ENCODE data around the gene DHTKD1.
"Not testable (repeated sequence)": the region's sequence is repeated elsewhere in the genome, so short reads cannot be mapped to it uniquely, and the experiment has no call there.

Gene DHTKD1

DNA sequence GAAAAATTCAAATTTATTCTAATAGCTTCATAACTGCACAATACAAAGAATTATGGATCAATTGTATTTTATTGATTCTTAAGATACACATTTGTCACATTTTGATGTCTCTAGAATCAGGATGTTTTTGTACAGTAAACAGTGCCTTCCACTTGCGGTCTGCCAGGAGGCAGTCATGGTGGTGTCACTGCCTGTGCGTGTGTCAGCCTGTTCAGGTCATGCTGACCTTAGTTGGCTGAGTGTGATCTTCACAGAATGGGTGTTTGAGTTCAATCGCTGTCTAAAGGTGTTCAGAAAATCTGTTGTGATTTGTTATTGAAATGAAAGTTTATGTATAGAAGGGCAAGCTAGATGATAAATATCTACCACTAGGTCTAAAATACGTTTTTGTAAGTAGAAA, 81.4 kb downstream of the DHTKD1 start:
- no peak for DNase-seq (ENCODE audit: low read depth in 2 of 2)

DNA sequence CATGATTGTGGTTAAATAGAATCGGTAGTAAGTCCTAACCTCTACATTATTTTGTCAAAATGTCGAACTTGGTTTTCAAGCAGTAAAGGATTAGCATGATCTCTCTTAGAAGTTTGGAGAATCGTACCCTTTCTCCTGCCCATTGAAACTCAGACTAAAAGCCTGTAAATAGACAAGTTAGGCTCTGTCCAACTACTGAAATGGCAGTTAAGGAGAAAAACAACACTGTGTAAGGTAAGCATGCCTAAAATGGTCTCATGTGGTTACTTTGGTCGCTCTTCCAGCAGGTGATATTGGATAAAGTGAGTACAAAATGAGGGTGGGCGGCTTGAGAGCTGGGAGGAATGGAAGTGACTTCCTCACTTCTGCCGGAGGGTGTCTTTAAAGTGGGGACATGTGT, 85.8 kb downstream of the DHTKD1 start:
- DNase-seq (ENCODE audit: low read depth in 2 of 2) = no peak

DNA sequence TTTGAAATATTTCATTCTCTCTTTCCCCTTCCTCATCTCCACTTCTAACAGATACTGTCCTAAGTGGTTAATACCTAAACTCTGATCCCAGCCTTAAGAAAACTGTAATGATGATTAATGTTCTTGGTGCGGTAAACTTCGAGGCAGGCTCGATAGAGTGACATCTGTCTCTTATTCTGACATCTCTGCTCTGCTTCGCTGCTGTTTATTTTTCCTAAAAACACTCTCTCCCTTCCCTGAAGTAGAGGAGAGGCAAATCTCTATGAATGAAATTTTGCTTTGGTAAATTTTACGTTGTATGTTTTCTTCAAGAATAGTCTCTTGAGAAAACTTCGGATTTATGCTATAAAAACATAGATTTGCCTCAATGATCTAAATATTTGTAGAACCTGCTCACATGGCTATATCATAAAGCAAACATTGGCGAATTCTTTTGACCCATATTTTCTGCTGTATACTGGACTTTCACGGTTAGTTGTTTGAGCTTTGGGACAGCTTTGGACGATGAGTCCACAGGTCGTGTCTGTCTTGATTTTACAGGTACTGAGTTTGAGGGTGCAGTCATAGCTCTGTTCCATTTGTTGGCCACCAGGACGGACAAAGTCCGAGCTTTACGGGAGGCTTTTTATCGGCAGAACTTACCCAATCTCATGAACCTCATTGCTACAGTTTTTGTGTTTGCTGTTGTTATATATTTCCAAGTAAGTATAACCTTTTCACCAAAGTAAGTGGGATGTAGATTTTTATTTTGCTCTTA, 87.8 kb downstream of the DHTKD1 start:
- DNase-seq (ENCODE audit: low read depth in 2 of 2) = no peak

DNA sequence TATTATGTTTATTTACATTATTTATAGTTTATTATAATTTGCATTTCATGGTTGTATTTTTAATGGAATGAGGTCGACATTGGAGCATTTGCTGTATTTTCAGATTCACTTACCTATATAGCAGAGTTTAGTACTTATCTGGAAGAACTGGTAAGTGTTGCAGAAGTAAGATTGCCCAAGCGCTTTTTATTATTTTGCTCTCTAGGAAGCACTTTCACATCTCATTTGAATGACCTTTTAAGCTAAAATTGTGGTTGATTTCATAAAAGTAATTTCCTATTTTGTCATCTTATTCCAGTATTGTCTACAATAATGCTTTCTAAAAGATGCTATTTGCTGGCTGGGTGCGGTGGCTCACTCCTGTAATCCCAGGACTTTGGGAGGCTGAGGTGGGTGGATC, 89.4 kb downstream of the DHTKD1 start:
- DNase-seq (ENCODE audit: low read depth in 2 of 2) = no peak

DNA sequence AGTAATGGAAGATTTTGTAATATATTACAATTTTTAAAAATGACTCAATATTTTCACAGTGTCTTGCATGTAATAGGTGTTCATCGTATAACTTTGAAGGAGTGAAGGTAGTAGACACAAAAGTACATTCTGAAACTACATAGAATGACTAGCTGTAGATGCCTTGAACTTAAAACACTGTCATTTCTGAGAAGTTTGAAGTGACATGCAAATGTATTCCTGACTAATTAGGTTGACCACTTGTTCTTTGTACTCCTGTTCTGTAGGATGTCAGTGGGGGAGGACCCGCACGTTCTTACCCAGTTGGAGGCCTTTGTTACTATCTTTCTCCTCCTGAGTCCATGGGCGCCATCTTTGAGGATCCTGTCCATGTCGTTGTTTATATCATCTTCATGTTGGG, 91.9 kb downstream of the DHTKD1 start:
- DNase-seq (ENCODE audit: low read depth in 2 of 2) = no peak

DNA sequence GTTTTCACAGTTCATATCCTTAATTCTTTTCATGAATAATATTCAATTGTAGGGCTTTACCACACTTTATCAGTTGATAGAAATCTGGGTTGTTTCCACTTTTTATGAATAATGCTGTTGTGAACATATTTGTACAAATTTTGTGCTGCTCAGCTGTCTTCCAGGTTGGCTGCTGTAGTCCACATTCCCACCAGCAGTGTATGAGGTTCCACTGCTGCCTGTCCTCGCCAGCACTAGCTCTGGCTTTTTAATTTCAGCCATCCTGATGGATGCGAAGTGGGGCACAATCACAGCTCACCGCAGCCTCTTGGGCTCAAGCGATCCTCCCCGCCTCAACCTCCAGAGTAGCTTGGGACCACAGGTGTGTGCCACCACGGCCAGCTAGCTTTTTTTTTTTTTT, 94.2 kb downstream of the DHTKD1 start:
- DNase-seq (ENCODE audit: low read depth in 2 of 2) = no peak

DNA sequence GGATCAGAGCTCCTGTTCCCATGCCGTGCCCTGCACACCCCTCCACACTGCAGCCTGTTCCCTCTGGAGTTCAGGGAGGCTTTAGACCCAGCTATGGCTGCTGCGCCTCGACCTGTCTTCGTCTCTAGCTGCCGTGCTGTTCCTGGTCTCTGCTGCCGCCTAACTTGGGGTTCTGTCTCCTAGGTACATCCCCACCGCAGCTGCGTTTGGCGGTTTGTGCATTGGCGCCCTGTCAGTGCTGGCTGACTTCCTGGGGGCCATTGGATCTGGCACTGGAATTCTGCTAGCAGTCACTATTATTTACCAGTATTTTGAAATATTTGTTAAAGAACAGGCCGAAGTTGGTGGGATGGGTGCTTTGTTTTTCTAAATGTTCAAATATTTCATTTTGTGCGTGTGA, 95.3 kb downstream of the DHTKD1 start:
- DNase-seq (ENCODE audit: low read depth in 2 of 2) = no peak

DNA sequence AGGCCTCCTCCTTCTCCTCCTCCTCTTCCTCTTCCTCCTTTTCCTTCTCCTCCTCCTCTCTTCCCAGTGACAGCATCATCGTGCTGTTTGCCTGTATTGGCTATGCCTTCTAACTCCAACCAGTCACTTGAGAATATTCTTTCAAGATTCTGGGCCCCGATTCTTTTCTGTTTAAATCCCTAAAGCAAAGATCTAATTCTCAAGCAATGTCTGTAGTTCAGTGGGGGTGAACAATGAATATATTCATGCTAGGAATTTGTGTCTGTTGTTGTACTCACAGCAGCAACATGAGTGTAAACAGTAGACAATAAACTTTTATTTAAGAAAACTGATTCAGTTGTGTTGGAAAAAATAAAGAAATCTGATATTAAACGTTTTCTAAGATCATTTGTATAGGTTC, 96.3 kb downstream of the DHTKD1 start:
- DNase-seq (ENCODE audit: low read depth in 2 of 2) = no peak

DNA sequence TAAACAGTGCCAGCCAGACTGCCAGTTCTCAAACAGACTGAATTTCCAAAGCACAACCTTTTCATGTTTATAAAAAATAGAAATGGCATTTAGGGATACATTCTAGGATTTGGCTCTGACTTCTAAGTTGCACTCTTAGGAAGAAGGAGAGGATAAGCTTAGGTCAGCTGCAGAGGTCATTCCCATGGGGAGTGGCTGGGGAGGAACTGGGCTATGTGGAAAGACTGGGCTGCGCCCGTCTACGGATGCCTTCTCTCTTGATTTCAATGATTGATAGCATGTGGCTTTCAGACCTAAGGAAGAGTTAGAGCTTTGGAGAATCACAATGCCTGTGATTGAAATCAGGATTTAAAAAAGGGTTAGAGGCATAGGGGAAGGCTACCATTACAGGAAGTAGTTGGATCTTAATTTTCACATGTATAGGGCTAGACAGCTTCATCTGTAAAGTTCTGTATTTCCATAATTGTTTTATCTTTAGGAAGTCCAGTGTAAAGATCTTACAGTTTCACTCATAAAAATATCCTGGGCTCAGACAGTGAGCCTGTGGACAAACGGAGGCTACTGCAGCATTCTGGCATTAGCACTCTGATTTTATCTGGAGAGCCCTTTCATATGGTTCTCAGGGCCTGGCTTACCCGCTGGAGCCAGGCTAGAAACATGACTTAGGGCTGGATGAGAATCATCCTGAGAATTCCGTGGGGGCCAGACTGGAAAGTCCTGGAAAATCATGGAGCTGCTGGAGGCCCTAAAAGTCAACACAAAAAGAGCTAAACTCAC, 97.4 kb downstream of the DHTKD1 start:
- no peak for DNase-seq (ENCODE audit: low read depth in 2 of 2)

DNA sequence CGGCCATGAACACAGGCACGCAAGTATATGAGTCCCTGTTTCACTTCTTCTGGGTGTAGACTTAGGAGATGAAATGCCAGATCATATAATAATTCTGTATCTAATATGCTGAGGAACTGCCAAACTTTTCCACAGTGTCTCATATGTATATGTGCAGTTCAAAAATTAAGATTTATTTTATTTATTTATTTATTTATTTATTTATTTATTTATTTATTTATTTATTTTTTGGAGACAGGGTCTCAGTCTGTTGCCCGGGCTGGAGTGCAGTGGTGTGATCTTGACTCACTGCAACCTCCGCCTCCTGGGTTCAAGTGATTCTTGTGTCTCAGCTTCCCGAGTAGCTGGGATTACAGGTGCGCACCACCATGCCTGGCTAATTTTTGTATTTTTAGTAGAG, 102.8 kb downstream of the DHTKD1 start:
- not testable (repeated sequence) for DNase-seq (ENCODE audit: low read depth in 2 of 2)
